Upper lobe of left lung (tissue), 6 donors: Measurements from ENCODE around the gene RNF182. TPM values are rescaled to one million over a fixed set of nuclear protein-coding genes. Genes with fewer than 3 reads are reported as not detected.
A peak's percentile ranks its signal among the peaks of the same experiment; 100 is the strongest.

Source experiments
- ATAC-seq, 2 donors: fragments of 200-7000 bp; cut with Tn5 transposase; one replicate each; pipeline ENCODE4 v1.9.1; 2022; ENCODE audit warnings: mild to moderate bottlenecking in 2 of 2, moderate library complexity in 2 of 2; ENCODE audit not compliant: low FRiP score in 2 of 2
- DNase-seq, 2 donors: peaks; one replicate each; pipeline ENCODE4 v3.0.0-alpha.2; 2019 to 2020
- H3K27ac ChIP-seq, 4 donors: fragments of 200-600 bp; sonication (generic); one replicate each; pipeline ENCODE4 v1.5.1; 2016 to 2019
- H3K27me3 ChIP-seq, 4 donors: fragments of 200-600 bp; sonication (generic); one replicate each; pipeline ENCODE4 v1.5.1; 2017 to 2019
- H3K36me3 ChIP-seq, 4 donors: fragments of 200-600 bp; sonication (generic); one replicate each; pipeline ENCODE4 v1.5.1; 2016 to 2019
- H3K4me1 ChIP-seq, 4 donors: fragments of 200-600 bp; sonication (generic); one replicate each; pipeline ENCODE4 v1.5.1; 2018 to 2019
- H3K4me3 ChIP-seq, 4 donors: fragments of 200-600 bp; sonication (generic); one replicate each; pipeline ENCODE4 v1.5.1; 2017 to 2019; ENCODE audit warnings: mild to moderate bottlenecking in 2 of 4, moderate library complexity in 1 of 4
- H3K9me3 ChIP-seq, 4 donors: fragments of 200-600 bp; sonication (generic); one replicate each; pipeline ENCODE4 v1.5.1; 2018 to 2019
- CTCF ChIP-seq, 6 experiments: fragments of 450-650 bp in 4 of 6; fragments of 200-600 bp in 2 of 6; sonication (generic) in 2 of 6; IDR thresholded peaks; one replicate each; pipeline ENCODE4 v1.5.1; 2016 to 2019; ENCODE audit warnings: antibody characterized with exemption in 6 of 6
- EP300 ChIP-seq, 4 donors: sonication (generic); formaldehyde crosslinking; IDR thresholded peaks; one replicate each; pipeline ENCODE4 v1.5.1; 2017; ENCODE audit warnings: antibody characterized with exemption in 4 of 4, control low read depth in 2 of 4
- POLR2A ChIP-seq, 4 donors: fragments of 450-650 bp; IDR thresholded peaks; one replicate each; pipeline ENCODE4 v1.5.1; 2016 to 2017; ENCODE audit warnings: antibody characterized with exemption in 4 of 4, mild to moderate bottlenecking in 2 of 4
- POLR2AphosphoS5 ChIP-seq, 2 donors: sonication (generic); formaldehyde crosslinking; IDR thresholded peaks; one replicate each; pipeline ENCODE4 v1.5.1; 2017; ENCODE audit warnings: antibody characterized with exemption in 2 of 2
- WGBS, 2 donors: methylation state at CpG; one replicate each; pipeline ENCODE4 v1.1.5; 2017 to 2018; 5-methylcytosine and 5-hydroxymethylcytosine counted together
- total RNA-seq, 6 donors: library from RNA; depleted of rRNA in 4 of 6; stranded (reverse); fragments of >200 nt in 4 of 6; gene quantifications; one replicate each; pipeline versions ENCODE4 v1.1.0 to v1.2.1, GENCODE V29; 2016 to 2021
- donor health status: DM: no; HTN: no; CAD: no; lungs with moderate emphysema.
- donor health status: DM: no; HTN: yes; CAD: no; lungs with severe emphysema.

RNF182 gene
- total RNA-seq, 6 donors from 2014 or later, result 1.4 to 4.3 (median 2.5) TPM

- peaks cover 0 to 3% (median 0%) of the 10 kb centered on the region in 4 donors for H3K4me1 ChIP-seq
- H3K4me3 ChIP-seq, result no peak overlapping the region
- 49 to 65% methylated on average over 4 of the region's 4 CpGs for WGBS, 2 donors
- no peaks in the 10 kb centered on the region for H3K9me3 ChIP-seq
- TF ChIP-seq CTCF (IDR thresholded peaks at IDR 0.05) (no peak), EP300 (IDR thresholded peaks at IDR 0.05) (no peak), POLR2A (IDR thresholded peaks at IDR 0.05) (no peak), POLR2AphosphoS5 (IDR thresholded peaks at IDR 0.05) (no peak)
- ATAC-seq, result no peak
- H3K36me3 ChIP-seq, result no peaks in the 10 kb centered on the region
- no peak for DNase-seq
- H3K27ac ChIP-seq, result no peak overlapping the region
- H3K27me3 ChIP-seq, result no peaks in the 10 kb centered on the region
Measured at GRCh38 chr6:14021449-14021848, 96.7 kb downstream of the RNF182 start.

- 80 to 86% methylated on average over 5 of the region's 5 CpGs for WGBS, 2 donors
- Histone ChIP-seq H3K27me3 (no peaks in the 10 kb centered on the region), H3K9me3 (no peaks in the 10 kb centered on the region), H3K36me3 (no peaks in the 10 kb centered on the region), H3K4me3 (no peak overlapping the region), H3K4me1 (peaks cover 0 to 1% (median 0%) of the 10 kb centered on the region in 4 donors), H3K27ac (no peak overlapping the region)
- no peak for ATAC-seq
- DNase-seq, result no peak
- no peak for TF ChIP-seq EP300 (IDR thresholded peaks at IDR 0.05)
- TF ChIP-seq POLR2AphosphoS5 (IDR thresholded peaks at IDR 0.05), result no peak
- TF ChIP-seq CTCF (IDR thresholded peaks at IDR 0.05), result no peak
- TF ChIP-seq POLR2A (IDR thresholded peaks at IDR 0.05), result no peak
Measured at GRCh38 chr6:14022673-14023072, 97.9 kb downstream of the RNF182 start.

- no peak overlapping the region for H3K4me3 ChIP-seq
- H3K36me3 ChIP-seq, result no peaks in the 10 kb centered on the region
- no peaks in the 10 kb centered on the region for H3K9me3 ChIP-seq
- no peak for ATAC-seq
- no peaks in the 10 kb centered on the region for H3K27me3 ChIP-seq
- DNase-seq, result no peak
- TF ChIP-seq EP300 (IDR thresholded peaks at IDR 0.05) (no peak), POLR2AphosphoS5 (IDR thresholded peaks at IDR 0.05) (no peak), POLR2A (IDR thresholded peaks at IDR 0.05) (no peak), CTCF (IDR thresholded peaks at IDR 0.05) (no peak)
- H3K4me1 ChIP-seq, result no peaks in the 10 kb centered on the region
- no peak overlapping the region for H3K27ac ChIP-seq
- 75 to 80% methylated on average over 3 of the region's 3 CpGs for WGBS, 2 donors
Measured at GRCh38 chr6:14023855-14024254, 99.1 kb downstream of the RNF182 start.

GRCh38 chr6:14025160-14025559 lies 100.4 kb downstream of the RNF182 start:
- no peaks in the 10 kb centered on the region for H3K27me3 ChIP-seq

More at GRCh38 chr6:14025160-14025559, 100.4 kb downstream of the RNF182 start:
- 57 to 74% methylated on average over 8 of the region's 8 CpGs for WGBS, 2 donors
- TF ChIP-seq POLR2A (IDR thresholded peaks at IDR 0.05) (no peak), POLR2AphosphoS5 (IDR thresholded peaks at IDR 0.05) (no peak), CTCF (IDR thresholded peaks at IDR 0.05) (no peak), EP300 (IDR thresholded peaks at IDR 0.05) (no peak)
- Histone ChIP-seq H3K9me3 (no peaks in the 10 kb centered on the region), H3K36me3 (no peaks in the 10 kb centered on the region), H3K27ac (no peak overlapping the region), H3K4me3 (no peak overlapping the region), H3K4me1 (no peaks in the 10 kb centered on the region)
- DNase-seq (no peak), ATAC-seq (peak in 1 of 2 donors; percentile 54)
